ENCODE measurements around the gene SYTL3. TPM values are rescaled to one million over a fixed set of nuclear protein-coding genes. Genes with fewer than 3 reads are reported as not detected.

SYTL3 gene
- total RNA-seq, 2 experiments from 2014 or later, result 97.8 to 101 TPM

DNA sequence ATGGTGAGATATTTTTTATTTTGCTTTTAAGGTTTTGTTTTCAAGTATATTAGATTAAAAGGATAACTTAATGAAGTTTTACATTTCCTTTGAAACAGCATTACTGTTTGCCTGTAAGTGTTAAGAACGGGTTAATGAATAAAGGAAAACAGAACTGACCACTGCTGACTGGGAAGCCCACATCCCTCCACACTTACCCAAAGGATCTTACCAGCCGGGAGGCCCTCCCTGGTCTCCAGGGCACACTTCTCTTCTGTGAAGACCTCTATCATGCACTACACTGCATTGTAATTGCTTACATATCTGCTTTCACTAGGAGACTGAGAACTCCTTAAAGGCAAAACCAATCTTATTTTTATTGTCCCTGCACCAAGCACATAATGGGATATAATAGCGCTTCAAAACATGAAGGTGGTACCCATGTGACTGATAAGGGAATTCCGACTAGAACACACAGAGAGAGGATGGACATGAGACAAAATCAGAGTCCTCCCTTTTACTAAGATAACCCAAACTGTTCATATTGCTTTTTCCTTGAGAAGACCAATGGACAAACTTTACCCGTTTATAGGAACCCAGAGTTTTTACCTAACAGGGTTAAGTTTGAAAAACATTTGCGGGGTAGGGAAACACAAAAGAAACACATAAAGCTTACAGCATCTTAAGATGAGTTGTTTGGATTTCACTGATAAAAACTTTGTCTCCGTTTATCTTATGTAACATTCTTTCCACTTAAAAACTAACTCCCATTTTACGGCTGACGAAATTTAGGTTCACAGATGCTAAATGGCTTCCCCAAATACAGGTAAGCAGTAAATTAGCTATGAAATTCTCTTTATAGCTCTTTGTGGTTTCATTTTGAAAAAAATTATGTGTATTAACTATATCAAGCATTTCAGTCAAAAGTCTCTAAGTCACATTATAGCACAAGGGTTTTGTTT lies 160.6 kb downstream of the SYTL3 start:
- H3K4me1 Mint-ChIP-seq, result peaks cover 91% of the 10 kb centered on the region
- no peak overlapping the region for H3K4me3 Mint-ChIP-seq
- peak overlapping the region; percentile 62 for H3K27ac Mint-ChIP-seq
- DNase-seq, result no peak
- no peaks in the 10 kb centered on the region for H3K27me3 Mint-ChIP-seq
- no peaks in the 10 kb centered on the region for H3K9me3 Mint-ChIP-seq
- H3K36me3 Mint-ChIP-seq, result peaks cover 91% of the 10 kb centered on the region

DNA sequence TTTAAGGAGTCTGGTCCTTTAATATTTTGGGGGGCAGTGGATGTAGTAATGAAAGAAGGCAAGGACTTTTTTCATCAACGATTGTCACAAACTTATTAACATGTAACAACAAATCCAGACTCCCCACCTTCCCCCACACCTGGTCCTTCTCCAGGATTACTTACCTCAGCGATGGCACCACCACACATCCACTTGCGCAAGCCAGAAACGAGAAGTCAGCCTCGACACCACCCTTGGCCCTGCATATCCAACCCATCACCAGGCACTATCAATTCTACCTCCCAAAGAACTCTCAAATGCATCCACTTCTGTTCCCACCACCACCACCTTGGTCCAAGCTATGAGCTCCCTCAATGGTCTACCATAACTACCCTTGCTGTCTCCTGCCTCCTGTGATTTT lies 162.8 kb downstream of the SYTL3 start:
- H3K27me3 Mint-ChIP-seq, result no peaks in the 10 kb centered on the region
- peak overlapping the region; percentile 94 for H3K27ac Mint-ChIP-seq

DNA sequence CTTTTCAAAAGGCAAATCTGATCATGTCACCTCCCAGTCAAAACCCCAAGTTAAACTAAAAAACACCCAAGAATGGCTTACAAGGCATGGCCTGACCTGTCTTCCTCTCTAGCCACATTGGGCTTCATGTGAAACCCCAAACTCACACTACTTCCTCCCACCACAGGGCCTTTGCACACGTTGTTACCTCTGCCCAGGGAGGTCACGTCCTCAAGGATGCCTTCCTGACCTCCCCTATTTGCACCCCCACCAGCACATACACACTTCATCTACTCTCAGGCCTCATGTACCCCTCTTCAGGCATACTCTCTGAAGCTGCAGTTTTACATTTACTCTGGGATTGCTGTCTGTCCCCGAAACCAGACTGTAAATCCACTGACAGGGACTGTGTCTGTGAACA lies 163.2 kb downstream of the SYTL3 start:
- peak overlapping the region; percentile 99 for H3K4me3 Mint-ChIP-seq
- peaks cover 79% of the 10 kb centered on the region for H3K4me1 Mint-ChIP-seq
- H3K9me3 Mint-ChIP-seq, result no peaks in the 10 kb centered on the region
- no peaks in the 10 kb centered on the region for H3K27me3 Mint-ChIP-seq
- H3K36me3 Mint-ChIP-seq, result peaks cover 90% of the 10 kb centered on the region
- peak overlapping the region; percentile 94 for H3K27ac Mint-ChIP-seq
- DNase-seq, result no peak

More for the DNA sequence above, 162.8 kb downstream of the SYTL3 start:
- H3K4me3 Mint-ChIP-seq, result peak overlapping the region; percentile 99
- H3K36me3 Mint-ChIP-seq, result peaks cover 90% of the 10 kb centered on the region
- no peaks in the 10 kb centered on the region for H3K9me3 Mint-ChIP-seq
- no peak for DNase-seq
- peaks cover 83% of the 10 kb centered on the region for H3K4me1 Mint-ChIP-seq

Other genes with a start within 250 kb of the SYTL3 start
- 10 to 100 TPM; 10.1 to 10.5 TPM for gene TMEM181, start 90.0 kb upstream of the SYTL3 start, total RNA-seq
- gene DYNLT1, start 5.3 kb upstream of the SYTL3 start, total RNA-seq, result 10 to 100 TPM; 70.9 to 74.2 TPM
- 100 to 1,000 TPM; 218 to 227 TPM for gene EZR, start 169.3 kb downstream of the SYTL3 start, total RNA-seq